HG02610 (cell line): ENCODE data around the gene ARSD.
"Not testable (repeated sequence)": the region's sequence is repeated elsewhere in the genome, so short reads cannot be mapped to it uniquely, and the experiment has no call there.

Experiments
- ATAC-seq: cut with Tn5 transposase; IDR thresholded peaks from one replicate; pipeline ENCODE4 v1.9.1; 2021; ENCODE audit warnings: mild to moderate bottlenecking, moderate library complexity; ENCODE audit not compliant: unreplicated experiment

The ARSD gene

GRCh38 chrX:2933125-2933900 is 4.2 kb upstream of the ARSD start:
- ATAC-seq = no peak

DNA sequence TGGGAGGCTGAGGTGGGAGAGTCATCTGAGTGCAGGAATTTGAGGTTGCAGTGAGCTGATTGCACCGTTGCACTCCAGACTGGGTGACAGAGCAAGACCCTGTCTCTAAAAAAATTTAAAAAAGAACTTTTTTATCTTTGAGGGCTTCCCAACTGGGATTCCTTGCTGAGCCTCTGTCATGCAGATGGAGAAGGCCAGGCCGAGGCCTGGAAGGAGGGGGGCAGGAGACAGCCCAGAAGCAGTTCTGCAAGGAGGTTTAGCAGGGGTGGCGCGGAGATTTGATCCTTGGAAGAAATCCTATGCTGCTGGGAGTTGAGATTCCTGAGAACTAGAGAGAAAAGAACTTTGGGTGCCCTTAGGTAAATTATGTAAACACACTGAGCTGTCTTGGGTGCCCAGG is 2.5 kb upstream of the ARSD start:
- ATAC-seq = no peak

DNA sequence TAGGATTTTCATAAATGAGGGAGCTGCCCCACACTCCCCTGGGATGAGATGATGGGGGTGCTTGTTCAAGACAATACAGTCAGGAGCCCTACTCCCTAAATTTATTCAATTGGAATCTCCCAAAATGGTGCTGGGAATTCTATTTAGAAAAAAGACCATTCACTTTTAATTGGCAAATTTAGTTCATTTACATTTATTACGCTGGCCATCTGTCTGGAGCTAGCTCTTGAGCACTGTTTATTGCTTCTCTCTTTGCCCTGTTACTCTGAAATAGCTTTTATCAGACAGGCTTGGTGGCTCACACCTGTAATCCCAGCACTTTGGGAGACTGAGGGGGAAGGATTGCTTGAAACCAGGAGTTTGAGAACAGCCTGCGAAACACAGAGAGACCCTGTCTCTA is 2.0 kb upstream of the ARSD start:
- ATAC-seq = no peak

DNA sequence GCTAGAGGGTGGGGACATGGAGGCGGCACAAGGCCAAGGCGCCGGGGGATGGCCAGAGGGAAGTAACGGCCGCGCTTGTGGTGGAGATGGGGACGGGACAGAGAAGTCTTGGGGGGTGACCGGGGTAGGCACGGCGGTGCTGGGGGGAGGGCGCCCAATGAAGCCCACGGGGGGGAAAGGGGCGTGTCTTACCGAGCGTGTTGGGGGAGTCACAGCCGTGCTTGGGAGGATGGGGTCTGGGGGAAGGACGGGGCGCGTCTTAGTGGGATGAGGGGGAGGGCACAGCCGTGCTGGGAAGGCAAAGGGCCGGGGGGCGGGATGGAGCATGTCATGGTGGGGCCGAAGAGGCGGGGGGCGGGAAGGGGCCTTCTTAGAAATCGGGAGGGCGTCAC is 952 bp downstream of the ARSD start:
- no peak for ATAC-seq

DNA sequence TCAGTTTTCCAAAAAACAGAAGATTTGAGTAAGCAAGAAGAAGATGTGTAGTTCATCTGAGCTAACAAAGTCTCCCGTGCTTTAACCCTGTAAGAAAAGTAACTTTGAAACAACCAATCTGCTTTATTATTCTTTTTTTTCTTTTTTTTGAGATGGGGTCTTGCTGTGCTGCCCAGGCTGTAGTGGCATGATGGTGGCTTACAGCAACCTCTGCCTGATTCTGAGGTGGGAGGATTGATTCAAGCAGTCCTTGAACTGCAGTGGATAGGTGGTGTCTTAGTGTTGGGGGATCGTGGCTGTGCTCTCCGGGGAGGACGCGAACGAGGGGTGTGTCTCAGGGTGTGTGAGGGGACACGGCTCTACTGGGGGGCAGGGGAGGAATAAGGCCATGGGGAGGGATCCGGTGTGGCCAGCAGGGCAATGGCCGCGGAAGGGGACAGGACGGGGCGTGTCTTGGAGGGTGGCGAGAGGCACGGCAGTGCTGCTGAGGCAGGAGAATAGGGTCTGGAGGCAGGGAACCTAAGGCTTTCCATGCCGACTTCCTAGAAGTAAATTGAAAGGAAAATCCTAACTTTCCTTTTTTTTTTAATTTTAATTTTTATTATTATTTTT is 2.4 kb downstream of the ARSD start:
- ATAC-seq = no peak

GRCh38 chrX:2926255-2926654 is 2.9 kb downstream of the ARSD start:
- ATAC-seq = not testable (repeated sequence)

DNA sequence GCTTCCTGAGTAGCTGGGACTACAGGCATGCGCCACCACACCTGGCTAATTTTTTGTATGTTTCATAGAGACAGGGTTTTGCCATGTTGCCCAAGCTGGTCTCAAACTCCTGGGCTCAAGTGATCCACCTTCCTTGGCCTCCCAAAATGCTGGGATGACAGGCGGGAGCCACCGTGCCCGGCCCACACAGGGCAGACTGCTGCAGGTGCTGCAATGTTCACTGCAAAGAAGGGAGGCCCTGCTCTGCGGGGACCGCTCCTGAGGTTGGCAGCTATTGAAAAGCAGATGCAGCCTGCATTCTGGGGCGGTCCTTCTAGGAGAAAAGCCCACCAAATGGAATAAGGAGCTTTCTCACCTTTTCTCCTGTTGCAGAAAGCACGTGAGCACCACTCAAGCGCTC is 5.0 kb downstream of the ARSD start:
- no peak for ATAC-seq

GRCh38 chrX:2921750-2922149 is 7.4 kb downstream of the ARSD start:
- no peak for ATAC-seq

DNA sequence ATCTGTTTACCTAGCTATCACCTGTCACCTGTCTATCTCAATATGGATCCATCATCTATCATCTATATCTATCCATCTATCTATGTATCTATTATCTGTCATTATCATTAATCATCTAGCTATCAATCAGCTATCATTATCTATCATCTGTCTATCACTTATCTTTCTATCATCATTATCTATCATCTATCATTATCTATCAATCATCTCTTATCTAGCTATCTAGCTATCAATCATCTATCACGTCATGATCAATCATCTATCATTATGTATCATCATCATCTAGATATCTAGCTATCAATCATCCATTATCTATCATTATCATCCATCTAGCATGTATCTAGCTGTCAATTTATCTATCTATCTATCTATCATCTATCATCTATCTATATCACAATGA is 7.9 kb downstream of the ARSD start:
- no peak for ATAC-seq

DNA sequence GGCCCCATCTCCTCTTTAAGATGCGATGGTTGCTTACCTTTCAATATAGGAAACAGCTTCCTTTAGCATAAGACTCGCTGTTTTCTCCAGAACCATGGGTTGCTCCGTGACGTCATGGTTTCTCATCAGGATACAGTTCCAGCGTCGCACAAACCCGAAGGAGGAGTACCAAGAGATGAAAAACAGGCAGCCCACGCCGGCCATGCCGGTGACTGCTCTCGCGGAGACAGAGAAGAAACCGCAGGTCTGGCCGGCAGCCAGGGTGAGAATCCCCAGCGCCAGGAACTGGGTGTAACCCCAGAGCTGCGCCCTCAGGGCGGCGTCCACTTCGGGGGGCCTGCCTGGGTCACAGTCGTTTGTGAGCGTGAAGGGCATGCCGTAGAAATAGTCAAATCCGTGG is 11.4 kb downstream of the ARSD start:
- no peak for ATAC-seq

DNA sequence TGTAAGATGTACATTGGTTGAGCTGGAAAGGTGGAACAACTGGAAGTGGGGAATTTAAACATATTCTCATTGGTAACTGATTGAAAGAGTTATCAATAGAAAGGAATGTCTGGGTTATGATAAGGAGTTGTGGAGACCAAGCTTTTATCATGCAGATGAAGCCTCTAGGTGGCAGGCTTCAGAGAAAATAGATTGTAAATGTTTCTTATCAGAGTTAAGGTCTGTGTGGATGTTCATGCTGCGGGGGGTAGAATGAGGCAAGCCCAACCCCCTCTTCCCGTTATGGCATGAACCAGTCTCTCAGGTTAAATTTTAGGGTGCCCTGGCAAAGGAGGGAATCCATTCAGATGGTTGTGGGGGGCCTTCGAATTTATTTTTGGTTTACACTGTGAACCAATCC is 16.0 kb downstream of the ARSD start:
- ATAC-seq = no peak

- ATAC-seq = no peak
Observed at GRCh38 chrX:2910109-2910508, 19.0 kb downstream of the ARSD start.

DNA sequence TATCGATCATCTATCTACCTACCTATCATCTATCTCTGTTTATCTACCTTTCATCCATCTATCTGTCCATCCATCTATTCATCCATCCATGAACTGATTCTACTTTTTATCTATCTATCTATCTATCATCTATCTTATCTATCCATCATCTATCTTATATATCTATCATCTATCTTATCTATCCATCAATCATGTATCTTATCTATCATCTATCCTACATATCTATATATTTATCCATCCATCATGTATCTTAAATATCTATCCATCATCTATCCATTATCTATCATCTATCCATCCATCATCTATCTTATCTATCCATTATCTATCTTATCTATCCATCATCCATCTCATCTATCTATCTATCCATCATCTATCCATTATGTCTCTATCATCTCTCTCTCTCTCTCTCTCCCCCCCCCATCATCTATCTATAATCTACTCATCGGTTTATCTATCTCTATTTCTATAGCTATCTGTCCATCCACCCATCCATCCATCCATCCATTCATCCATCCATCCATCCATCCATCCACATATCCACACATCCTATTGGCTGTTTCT is 20.9 kb downstream of the ARSD start:
- no peak for ATAC-seq

DNA sequence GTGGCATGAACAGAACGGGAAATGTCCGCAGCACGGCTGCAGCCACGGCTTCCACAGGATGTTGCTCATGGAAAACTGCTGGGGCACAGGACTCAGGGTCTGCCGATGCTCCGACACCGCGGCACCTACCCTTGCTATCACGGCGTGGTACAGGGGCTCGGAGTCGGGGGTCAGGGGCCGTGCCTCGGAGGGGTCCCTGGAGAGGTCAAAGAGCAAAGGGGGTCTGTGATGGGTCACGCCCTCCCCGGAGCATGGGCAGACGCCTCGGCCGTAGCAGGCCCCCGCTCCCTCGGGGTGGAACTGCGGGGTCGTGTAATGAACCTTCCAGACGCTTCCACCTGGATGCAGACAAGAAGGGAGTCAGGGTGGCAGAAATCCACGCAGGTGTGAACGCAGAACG is 21.8 kb downstream of the ARSD start:
- no peak for ATAC-seq

DNA sequence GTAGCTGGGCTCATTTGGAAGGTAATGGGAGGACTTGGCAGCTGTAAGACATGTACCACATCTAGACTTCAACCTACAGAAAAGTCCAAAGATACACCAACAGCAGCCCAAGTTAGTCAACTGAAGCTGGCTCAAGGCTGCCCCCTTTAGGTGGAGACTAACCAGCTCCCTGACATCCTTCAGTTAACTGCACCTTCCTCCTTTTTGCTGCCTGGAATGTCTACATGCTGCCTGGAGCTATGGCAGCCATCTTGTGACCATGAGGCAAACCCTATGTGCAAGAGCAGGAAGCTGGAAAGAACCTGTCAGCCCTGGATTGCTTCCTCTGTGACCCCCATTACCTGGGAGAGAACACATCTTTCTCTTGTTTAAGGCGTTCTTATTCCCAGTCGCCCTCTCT is 25.8 kb downstream of the ARSD start:
- ATAC-seq = no peak

DNA sequence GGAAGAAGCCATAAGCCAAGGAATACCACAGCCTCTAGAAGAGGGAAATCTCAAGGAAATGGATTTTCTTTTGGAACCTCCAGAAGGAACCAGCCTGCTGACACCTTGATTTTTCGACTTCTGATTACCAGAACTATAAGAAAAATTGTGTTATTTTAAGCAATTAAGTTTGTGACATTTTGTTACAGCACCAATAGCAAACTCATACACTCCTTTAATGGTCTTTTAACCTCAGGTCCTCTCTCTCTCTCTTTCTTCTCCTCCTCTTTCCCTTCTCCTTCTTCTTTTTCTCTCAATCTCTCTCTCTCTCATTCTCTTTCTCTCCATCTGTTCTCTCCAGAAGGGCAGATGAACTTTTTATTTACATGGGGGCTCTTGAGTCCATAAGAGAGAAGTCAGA is 26.3 kb downstream of the ARSD start:
- no peak for ATAC-seq

DNA sequence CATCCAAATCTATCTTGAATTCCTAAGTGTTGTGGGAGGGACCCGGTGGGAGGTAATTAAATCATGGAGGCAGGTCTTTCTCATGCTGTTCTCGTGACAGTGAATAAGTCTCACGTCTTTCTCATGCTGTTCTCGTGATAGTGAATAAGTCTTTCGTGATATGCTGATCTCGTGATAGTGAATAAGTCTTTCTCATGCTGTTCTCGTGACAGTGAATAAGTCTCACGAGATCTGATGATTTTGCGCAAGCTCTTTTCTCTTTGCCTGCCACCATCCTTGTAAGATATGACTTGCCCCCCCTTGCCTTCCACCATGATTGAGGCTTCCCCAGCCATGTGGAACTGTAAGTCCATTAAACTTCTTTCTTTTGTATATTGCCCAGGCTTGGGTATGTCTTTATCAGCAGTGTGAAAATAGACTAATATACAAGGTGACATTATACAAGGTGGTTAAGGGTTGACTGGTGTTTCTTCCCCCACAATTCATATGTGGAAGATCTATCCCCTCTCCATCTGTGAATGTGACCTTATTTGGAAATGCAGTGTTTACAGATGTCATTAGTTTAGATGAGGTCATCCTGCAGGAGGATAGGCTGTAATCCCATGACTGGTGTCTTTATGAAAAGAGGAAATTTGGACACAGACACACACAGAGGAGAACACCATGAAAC is 27.6 kb downstream of the ARSD start:
- no peak for ATAC-seq

- ATAC-seq = no peak
Observed at GRCh38 chrX:2898846-2899512, 30.2 kb downstream of the ARSD start.

DNA sequence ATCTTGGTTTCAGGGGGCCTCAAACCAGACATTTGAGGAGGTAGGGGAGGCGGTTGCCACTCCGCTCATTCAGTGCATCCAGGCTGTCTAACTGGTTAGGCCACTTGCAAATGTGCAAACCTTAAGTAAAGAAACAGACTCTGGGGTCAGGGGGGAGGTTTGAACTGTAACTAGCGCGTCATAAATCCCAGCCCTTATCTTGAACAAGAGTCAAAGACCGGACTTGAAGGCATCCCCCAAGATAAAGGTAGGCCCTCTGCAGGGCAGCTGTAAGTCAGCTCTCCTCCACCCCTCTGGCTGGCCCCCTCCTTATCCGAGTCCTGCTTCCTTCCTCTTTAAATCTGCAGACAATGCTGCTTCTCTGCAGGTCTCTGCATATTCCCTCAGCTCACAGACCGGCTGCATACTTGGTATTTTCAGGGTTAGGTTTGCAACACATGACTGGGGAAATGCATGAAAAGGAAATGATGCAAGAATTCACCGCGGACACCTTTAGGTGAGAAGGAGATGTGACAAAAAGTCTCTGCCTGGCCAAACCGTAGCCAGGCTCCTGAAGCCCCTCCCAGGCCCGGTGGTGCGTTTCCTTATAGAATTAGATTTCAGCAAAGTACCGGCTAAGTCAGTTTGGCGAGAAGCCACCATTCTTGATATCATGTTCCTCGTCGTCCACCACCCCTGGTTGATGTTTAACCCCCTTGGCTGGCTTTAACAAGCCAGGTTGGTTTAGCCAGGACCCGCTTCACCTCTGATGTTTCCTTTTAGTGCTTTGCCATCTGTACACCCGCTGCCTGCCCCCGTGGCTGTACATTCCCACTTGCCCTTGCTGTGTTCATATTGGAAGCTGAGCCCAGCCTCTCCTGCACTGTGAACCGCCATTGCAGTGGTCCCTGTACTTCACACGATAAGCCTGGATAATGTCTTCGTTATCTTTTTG is 31.2 kb downstream of the ARSD start:
- ATAC-seq = not testable (repeated sequence)

DNA sequence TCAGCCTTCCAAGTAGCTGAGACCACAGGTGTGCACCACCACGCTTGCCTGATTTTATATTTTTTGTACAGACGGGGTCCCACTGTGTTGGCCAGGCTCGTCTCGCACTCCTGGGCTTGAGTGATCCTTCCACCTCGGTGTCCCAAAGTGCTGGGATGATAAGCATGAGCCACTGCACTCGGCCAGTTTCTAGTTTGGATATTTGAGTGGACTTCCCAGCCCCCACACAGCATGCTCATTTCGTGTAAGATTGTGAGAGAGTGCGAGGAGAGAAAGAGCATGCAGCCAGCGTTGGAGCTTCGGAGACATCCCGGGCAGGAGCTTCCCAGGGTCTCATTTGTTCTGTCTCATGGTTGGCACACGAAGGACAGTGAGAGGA is 31.8 kb downstream of the ARSD start:
- no peak for ATAC-seq
